H9 (cell line): ENCODE data around the gene CD19. TPM values are rescaled to one million over a fixed set of nuclear protein-coding genes. Genes with fewer than 3 reads are reported as not detected.

Experiments
- DNase-seq: peaks from one replicate; pipeline ENCODE4 v3.0.0-alpha.2; 2017
- H2AFZ ChIP-seq: one replicate; pipeline ENCODE4 v1.6.1; 2013; ENCODE audit warnings: mild to moderate bottlenecking, low read length, control low read depth, moderate library complexity
- H2AK5ac ChIP-seq: 2 replicates; pipeline ENCODE4 v1.6.1; 2013; ENCODE audit warnings: low read length, control low read depth, mixed read lengths; ENCODE audit not compliant: insufficient read length
- H2BK120ac ChIP-seq: one replicate; pipeline ENCODE4 v1.6.1; 2013; ENCODE audit warnings: low read depth, mild to moderate bottlenecking, low read length, control low read depth, inconsistent platforms; ENCODE audit not compliant: poor library complexity, severe bottlenecking
- H2BK12ac ChIP-seq: 2 replicates; pipeline ENCODE4 v1.6.1; 2013; ENCODE audit warnings: low read length, control low read depth, mixed read lengths, low read depth; ENCODE audit not compliant: insufficient read length
- H2BK15ac ChIP-seq: 2 replicates; pipeline ENCODE4 v1.6.1; 2013; ENCODE audit warnings: low read depth, low read length, control low read depth
- H2BK20ac ChIP-seq: one replicate; pipeline ENCODE4 v1.6.1; 2013; ENCODE audit warnings: low read depth, mild to moderate bottlenecking, low read length, control low read depth, inconsistent platforms; ENCODE audit not compliant: poor library complexity, severe bottlenecking
- H2BK5ac ChIP-seq: 2 replicates; pipeline ENCODE4 v1.6.1; 2013; ENCODE audit warnings: low read length, control low read depth, mixed read lengths; ENCODE audit not compliant: insufficient read length
- H3K14ac ChIP-seq: 2 replicates; pipeline ENCODE4 v1.6.1; 2013; ENCODE audit warnings: low read length, control low read depth; ENCODE audit not compliant: insufficient read depth
- H3K18ac ChIP-seq: 2 replicates; pipeline ENCODE4 v1.6.1; 2013; ENCODE audit warnings: low read depth, mild to moderate bottlenecking, mixed read lengths, low read length, control low read depth; ENCODE audit not compliant: insufficient read length
- H3K23ac ChIP-seq: 2 replicates; pipeline ENCODE4 v1.6.1; 2013; ENCODE audit warnings: low read length, control low read depth, mixed read lengths, low read depth; ENCODE audit not compliant: insufficient read length
- H3K23me2 ChIP-seq: 2 replicates; pipeline ENCODE4 v1.6.1; 2013; ENCODE audit warnings: low read depth, mild to moderate bottlenecking, mixed read lengths, low read length, control low read depth; ENCODE audit not compliant: insufficient read length, poor library complexity, severe bottlenecking
- H3K27ac ChIP-seq: 2 replicates; pipeline ENCODE4 v1.5.1; 2013; ENCODE audit warnings: low read length, control low read depth, mixed read lengths, low read depth; ENCODE audit not compliant: insufficient read length
- H3K27me3 ChIP-seq: 2 replicates; pipeline ENCODE4 v1.6.1; 2013; ENCODE audit warnings: low read length, control low read depth, inconsistent platforms; ENCODE audit not compliant: insufficient read depth
- H3K4ac ChIP-seq: 2 replicates; pipeline ENCODE4 v1.6.1; 2013; ENCODE audit warnings: low read depth, mild to moderate bottlenecking, control low read depth, inconsistent platforms, low read length, moderate library complexity
- H3K4me1 ChIP-seq: 2 replicates; pipeline ENCODE4 v1.6.1; 2013; ENCODE audit warnings: low read length, control low read depth, inconsistent platforms; ENCODE audit not compliant: insufficient read depth
- H3K4me2 ChIP-seq: 2 replicates; pipeline ENCODE4 v1.6.1; 2013; ENCODE audit warnings: low read length, control low read depth, mixed read lengths; ENCODE audit not compliant: insufficient read length, insufficient read depth
- H3K56ac ChIP-seq: 2 replicates; pipeline ENCODE4 v1.6.1; 2013; ENCODE audit warnings: low read depth, mild to moderate bottlenecking, mixed read lengths, low read length, control low read depth; ENCODE audit not compliant: insufficient read length
- H3K79me1 ChIP-seq: 2 replicates; pipeline ENCODE4 v1.6.1; 2013; ENCODE audit warnings: low read depth, mild to moderate bottlenecking, moderate library complexity, low read length, control low read depth, inconsistent platforms; ENCODE audit not compliant: insufficient read depth, poor library complexity, severe bottlenecking
- H3K79me2 ChIP-seq: 2 replicates; pipeline ENCODE4 v1.6.1; 2013; ENCODE audit warnings: low read length, control low read depth, inconsistent platforms; ENCODE audit not compliant: insufficient read depth
- H3K9ac ChIP-seq: 2 replicates; pipeline ENCODE4 v1.6.1; 2013; ENCODE audit warnings: low read length, control low read depth, mixed read lengths; ENCODE audit not compliant: insufficient read length; ENCODE audit errors: extremely low read depth
- H3K9me3 ChIP-seq: one replicate; pipeline ENCODE4 v1.6.1; 2013; ENCODE audit warnings: low read depth, low read length, inconsistent platforms; ENCODE audit not compliant: control insufficient read depth
- H3T11ph ChIP-seq: one replicate; pipeline ENCODE4 v1.6.1; 2013; ENCODE audit warnings: mild to moderate bottlenecking, low read length, control low read depth, inconsistent platforms
- H4K20me1 ChIP-seq: one replicate; pipeline ENCODE4 v1.6.1; 2013; ENCODE audit not compliant: control insufficient read depth, insufficient read length, insufficient read depth
- H4K5ac ChIP-seq: 2 replicates; pipeline ENCODE4 v1.6.1; 2013; ENCODE audit warnings: low read depth, mild to moderate bottlenecking, mixed read lengths, low read length, control low read depth; ENCODE audit not compliant: insufficient read length
- H4K8ac ChIP-seq: replicated peaks from 2 replicates; pipeline ENCODE4 v1.6.1; 2013; ENCODE audit warnings: low read length, control low read depth, mixed read lengths, low read depth; ENCODE audit not compliant: insufficient read length
- H4K91ac ChIP-seq: 2 replicates; pipeline ENCODE4 v1.6.1; 2013; ENCODE audit warnings: low read depth, mild to moderate bottlenecking, moderate library complexity, mixed read lengths, low read length, control low read depth; ENCODE audit not compliant: insufficient read length
- H3K27ac Mint-ChIP-seq, 3 experiments: 2 replicates in 2 of 3; 3 replicates in 1 of 3; pipeline ENCODE4 v1.8.0; 2020 to 2021; ENCODE audit warnings: mixed read lengths in 3 of 3, mild to moderate bottlenecking in 1 of 3, moderate library complexity in 1 of 3
- H3K27me3 Mint-ChIP-seq: 2 replicates; pipeline ENCODE4 v1.8.0; 2021; ENCODE audit warnings: low read depth, mild to moderate bottlenecking, moderate library complexity, mixed read lengths
- H3K36me3 Mint-ChIP-seq, 3 experiments: 2 replicates in 2 of 3; 3 replicates in 1 of 3; pipeline ENCODE4 v1.8.0; 2020 to 2021; ENCODE audit warnings: low read depth in 3 of 3, mixed read lengths in 3 of 3; ENCODE audit not compliant: insufficient read depth in 1 of 3
- H3K4me1 Mint-ChIP-seq, 2 experiments: 2 replicates each; pipeline ENCODE4 v1.8.0; 2020; ENCODE audit warnings: mixed read lengths in 2 of 2
- H3K4me3 Mint-ChIP-seq, 2 experiments: 2 replicates in 1 of 2; 3 replicates in 1 of 2; pipeline ENCODE4 v1.8.0; 2020 to 2021; ENCODE audit warnings: mild to moderate bottlenecking in 2 of 2, mixed read lengths in 2 of 2, moderate library complexity in 1 of 2
- H3K9me3 Mint-ChIP-seq, 2 experiments: 2 replicates in 1 of 2; 3 replicates in 1 of 2; pipeline ENCODE4 v1.8.0; 2020; ENCODE audit warnings: mild to moderate bottlenecking in 2 of 2, mixed read lengths in 2 of 2, moderate library complexity in 1 of 2
- CTCF ChIP-seq: fragments of 200-600 bp; sonication (generic); conservative IDR thresholded peaks from 3 replicates; pipeline ENCODE4 v1.8.0; 2021; ENCODE audit warnings: antibody characterized with exemption, mild to moderate bottlenecking
- WGBS: extraction: QIAGEN DNeasy Blood & Tissue Kit; methylation state at CpG from one replicate; pipeline ENCODE4 v1.1.7; 2013; ENCODE audit warnings: missing lambda C conversion rate, low lambda C conversion rate, mixed read lengths; ENCODE audit not compliant: insufficient read length; ENCODE audit errors: extremely low coverage; 5-methylcytosine and 5-hydroxymethylcytosine counted together
- total RNA-seq: library from RNA; stranded (reverse); gene quantifications from 2 replicates; pipeline ENCODE4 v1.2.1, GENCODE V29; 2021

The CD19 gene
- total RNA-seq, 1 experiment from 2014 or later: 0.50 TPM

- Histone ChIP-seq H2AFZ (no peak overlapping the region), H3K23ac (no peak overlapping the region), H4K20me1 (no peaks in the 10 kb centered on the region), H3K56ac (no peak overlapping the region), H2BK12ac (no peak overlapping the region), H3K79me1 (no peaks in the 10 kb centered on the region), H2BK5ac (no peak overlapping the region), H4K8ac (no peak overlapping the region), H3K9ac (no peak overlapping the region), H2AK5ac (no peak overlapping the region), H3K4me2 (no peak overlapping the region), H3K4ac (no peak overlapping the region), H3T11ph (no peak overlapping the region), H3K23me2 (no peaks in the 10 kb centered on the region), H2BK120ac (no peak overlapping the region), H2BK20ac (no peak overlapping the region), H3K4me1 (no peaks in the 10 kb centered on the region), H3K79me2 (no peaks in the 10 kb centered on the region), H4K91ac (no peak overlapping the region), H3K14ac (no peak overlapping the region), H3K27ac (no peak overlapping the region), H3K9me3 (no peaks in the 10 kb centered on the region), H3K27me3 (no peaks in the 10 kb centered on the region), H4K5ac (no peak overlapping the region), H3K18ac (no peak overlapping the region), H2BK15ac (no peak overlapping the region)
- Mint-ChIP-seq H3K4me3 (no peak overlapping the region), H3K27me3 (no peaks in the 10 kb centered on the region), H3K36me3 (peaks cover 15 to 38% (median 35%) of the 10 kb centered on the region in 3 experiments), H3K4me1 (no peaks in the 10 kb centered on the region), H3K27ac (no peak overlapping the region; a peak in 1 of 7 replicates), H3K9me3 (peaks cover 4 to 6% of the 10 kb centered on the region in 2 experiments; a peak in 3 of 5 replicates)
- WGBS: no CpG with 5 or more reads among the region's 18 CpGs
- TF ChIP-seq CTCF: no peak
- no peak for DNase-seq
Measured at GRCh38 chr16:28983644-28984043, 51.9 kb downstream of the CD19 start.
